Measurements from ENCODE around the gene TSC22D1. TPM values are rescaled to one million over a fixed set of nuclear protein-coding genes. Genes with fewer than 3 reads are reported as not detected.

The TSC22D1 gene
- total and polyA plus RNA-seq, 2 of the 4 experiments (the other 2 are of a cell fraction), result 30.8 to 42.2 TPM

DNA sequence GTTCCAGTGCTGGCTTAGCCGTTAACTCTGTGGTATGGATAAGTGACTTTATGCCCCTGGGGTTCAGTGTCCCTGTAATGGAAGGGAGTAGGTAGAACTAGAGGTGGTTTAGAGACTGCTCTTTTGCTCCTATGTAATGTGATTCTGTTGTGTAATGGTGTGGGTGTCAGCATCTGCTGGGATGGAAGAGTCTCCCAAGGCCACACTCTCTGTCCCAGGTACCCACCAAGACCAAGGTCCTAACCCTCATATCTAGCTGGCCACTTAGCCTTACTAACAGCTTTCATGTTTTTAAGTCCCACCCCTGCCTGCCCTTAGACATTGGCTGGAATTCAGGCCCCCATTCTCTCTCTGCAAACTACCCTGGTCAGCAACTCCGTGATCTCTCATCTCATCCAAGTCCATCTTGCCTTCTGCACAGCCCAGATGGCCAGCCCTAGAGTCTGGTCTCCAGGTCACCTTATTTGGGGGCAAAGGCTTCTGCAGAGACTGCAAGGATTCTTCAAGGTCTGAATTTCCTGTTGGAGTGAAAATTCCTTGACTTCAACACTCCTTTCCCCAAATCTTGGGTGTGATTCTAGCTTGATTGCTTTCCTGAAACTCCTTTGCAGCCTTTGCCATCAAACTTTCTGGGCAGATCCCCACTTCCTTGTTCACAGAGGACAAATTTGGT, 154.1 kb downstream of the TSC22D1 start:
- no peaks in the 10 kb centered on the region for H3K9me1 ChIP-seq (ENCODE audit: insufficient read depth, low read length)
- H2AK5ac ChIP-seq (ENCODE audit: low read depth, low read length), result no peak overlapping the region
- no peak overlapping the region for H3K56ac ChIP-seq (ENCODE audit: extremely low read depth, insufficient read depth, low read length)
- ChIA-PET POLR2A (ENCODE audit: unreplicated experiment) (interaction anchor here (0.7 kb wide), 1 partner anchor 251 kb away, joined by 5 read pairs; no protein-coding TSS in a partner anchor), CTCF (no interaction called here)
- H2BK15ac ChIP-seq (ENCODE audit: low read depth, low read length), result no peak overlapping the region
- peaks cover 9% of the 10 kb centered on the region; the same call in 1 of the 2 replicates for H3K27me3 ChIP-seq (ENCODE audit: control insufficient read depth, insufficient read depth, low read length)
- H2AK9ac ChIP-seq (replicated peaks; ENCODE audit: low read depth, low read length, poor library complexity), result no peak overlapping the region
- DNase-seq (no peak), ATAC-seq (ENCODE audit: low read depth) (no peak)
- H2AFZ ChIP-seq (replicated peaks; ENCODE audit: low read length, poor library complexity), result no peak overlapping the region
- H3K4me1 ChIP-seq (ENCODE audit: control insufficient read depth, insufficient read depth, low read length), result no peaks in the 10 kb centered on the region
- H3K9me3 ChIP-seq (ENCODE audit: control insufficient read depth, insufficient read depth, low read length), result no peaks in the 10 kb centered on the region
- no peak overlapping the region for H2BK5ac ChIP-seq (ENCODE audit: low read depth, low read length, poor library complexity, severe bottlenecking)
- WGBS, 2 experiments (ENCODE audit: extremely low coverage in 2 of 2, insufficient read length in 1 of 2), result no CpG with 5 or more reads among the region's 2 CpGs
- no peak for TF ChIP-seq POLR2A (IDR thresholded peaks at IDR 0.05; ENCODE audit: low read depth, low read length)
- no peak for TF ChIP-seq CEBPB (IDR thresholded peaks at IDR 0.05; ENCODE audit: low read depth, low read length)
- TF ChIP-seq MAFK (IDR thresholded peaks at IDR 0.05; ENCODE audit: low read depth, low read length), result no peak
- TF ChIP-seq MAZ (IDR thresholded peaks at IDR 0.05; ENCODE audit: borderline replicate concordance, low read depth, low read length), result no peak
- TF ChIP-seq BHLHE40 (IDR thresholded peaks at IDR 0.05; ENCODE audit: low read depth, low read length), result no peak
- TF ChIP-seq, protein P1, sequence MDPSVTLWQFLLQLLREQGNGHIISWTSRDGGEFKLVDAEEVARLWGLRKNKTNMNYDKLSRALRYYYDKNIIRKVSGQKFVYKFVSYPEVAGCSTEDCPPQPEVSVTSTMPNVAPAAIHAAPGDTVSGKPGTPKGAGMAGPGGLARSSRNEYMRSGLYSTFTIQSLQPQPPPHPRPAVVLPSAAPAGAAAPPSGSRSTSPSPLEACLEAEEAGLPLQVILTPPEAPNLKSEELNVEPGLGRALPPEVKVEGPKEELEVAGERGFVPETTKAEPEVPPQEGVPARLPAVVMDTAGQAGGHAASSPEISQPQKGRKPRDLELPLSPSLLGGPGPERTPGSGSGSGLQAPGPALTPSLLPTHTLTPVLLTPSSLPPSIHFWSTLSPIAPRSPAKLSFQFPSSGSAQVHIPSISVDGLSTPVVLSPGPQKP (IDR thresholded peaks at IDR 0.05; ENCODE audit: borderline replicate concordance, low read depth, low read length), result no peak
- TF ChIP-seq MXI1 (IDR thresholded peaks at IDR 0.05; ENCODE audit: borderline replicate concordance, low read depth, low read length), result no peak
- TF ChIP-seq CHD1 (IDR thresholded peaks at IDR 0.05; ENCODE audit: low read depth, low read length), result no peak
- TF ChIP-seq RFX5 (IDR thresholded peaks at IDR 0.05; ENCODE audit: low read depth, low read length), result no peak
- TF ChIP-seq, protein P2, sequence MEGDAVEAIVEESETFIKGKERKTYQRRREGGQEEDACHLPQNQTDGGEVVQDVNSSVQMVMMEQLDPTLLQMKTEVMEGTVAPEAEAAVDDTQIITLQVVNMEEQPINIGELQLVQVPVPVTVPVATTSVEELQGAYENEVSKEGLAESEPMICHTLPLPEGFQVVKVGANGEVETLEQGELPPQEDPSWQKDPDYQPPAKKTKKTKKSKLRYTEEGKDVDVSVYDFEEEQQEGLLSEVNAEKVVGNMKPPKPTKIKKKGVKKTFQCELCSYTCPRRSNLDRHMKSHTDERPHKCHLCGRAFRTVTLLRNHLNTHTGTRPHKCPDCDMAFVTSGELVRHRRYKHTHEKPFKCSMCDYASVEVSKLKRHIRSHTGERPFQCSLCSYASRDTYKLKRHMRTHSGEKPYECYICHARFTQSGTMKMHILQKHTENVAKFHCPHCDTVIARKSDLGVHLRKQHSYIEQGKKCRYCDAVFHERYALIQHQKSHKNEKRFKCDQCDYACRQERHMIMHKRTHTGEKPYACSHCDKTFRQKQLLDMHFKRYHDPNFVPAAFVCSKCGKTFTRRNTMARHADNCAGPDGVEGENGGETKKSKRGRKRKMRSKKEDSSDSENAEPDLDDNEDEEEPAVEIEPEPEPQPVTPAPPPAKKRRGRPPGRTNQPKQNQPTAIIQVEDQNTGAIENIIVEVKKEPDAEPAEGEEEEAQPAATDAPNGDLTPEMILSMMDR (conservative IDR thresholded peaks at IDR 0.05; ENCODE audit: low read depth, low read length), result no peak
- TF ChIP-seq SMC3 (IDR thresholded peaks at IDR 0.05; ENCODE audit: low read depth, low read length), result no peak
- H3K9ac ChIP-seq (ENCODE audit: low read depth, low read length), result no peak overlapping the region
- H3K4me3 ChIP-seq (ENCODE audit: insufficient read depth, low read depth, low read length), result no peak overlapping the region
- dilution Hi-C loops (cut with HindIII; ENCODE audit: low sequenced_read_pairs, unreplicated experiment), result no loop called here
- H3K18ac ChIP-seq (ENCODE audit: low read depth, low read length), result no peak overlapping the region
- H4K20me1 ChIP-seq (ENCODE audit: insufficient read depth, low read length), result no peaks in the 10 kb centered on the region
- no peak overlapping the region for H3K23ac ChIP-seq (ENCODE audit: low read depth, low read length)
- no peaks in the 10 kb centered on the region for H3K79me1 ChIP-seq (ENCODE audit: low read depth in 1 of 2, low read length in 2 of 2)
- H4K5ac ChIP-seq (ENCODE audit: low read depth, low read length), result no peak overlapping the region
- H3K36me3 ChIP-seq (ENCODE audit: control insufficient read depth, insufficient read depth, low read length), result no peaks in the 10 kb centered on the region
- H4K91ac ChIP-seq (ENCODE audit: insufficient read depth, low read depth, low read length), result no peak overlapping the region
- no peak overlapping the region for H4K8ac ChIP-seq (ENCODE audit: low read depth in 2 of 2, low read length in 2 of 2)
- H3K27ac ChIP-seq (ENCODE audit: insufficient read depth, low read length), result no peak overlapping the region
- no peak overlapping the region for H3K14ac ChIP-seq (replicated peaks; ENCODE audit: low read depth, low read length)
- no peak overlapping the region for H3K4me2 ChIP-seq (ENCODE audit: low read depth, low read length)
- intact Hi-C loops (cut with micrococcal nuclease), result no loop called here
- no peak overlapping the region for H3K4ac ChIP-seq (ENCODE audit: low read depth, low read length)
- BruUV-seq (replicated peaks), result no TSS peak
- H2BK20ac ChIP-seq (ENCODE audit: low read depth, low read length), result no peak overlapping the region
- no peak overlapping the region for H2BK120ac ChIP-seq (ENCODE audit: low read depth, low read length)
- in situ Hi-C loops (cut with MboI; ENCODE audit: low sequenced_read_pairs), result no loop called here

All from IMR-90 (cell line).